Brain microvascular endothelial cell (primary cell): ENCODE data around the gene GMDS.

Experiments used
- DNase-seq: peaks from one replicate; pipeline ENCODE4 v3.0.0-alpha.2; 2020
- H3K27ac ChIP-seq: fragments of 250-450 bp; sonication (Bioruptor Pico); 2 replicates; pipeline ENCODE4 v1.5.1; 2020; ENCODE audit warnings: mild to moderate bottlenecking, moderate library complexity
- H3K27me3 ChIP-seq: fragments of 250-450 bp; sonication (Bioruptor Pico); replicated peaks from 2 replicates; pipeline ENCODE4 v1.5.1; 2020; ENCODE audit warnings: mild to moderate bottlenecking
- H3K36me3 ChIP-seq: fragments of 250-450 bp; sonication (Bioruptor Pico); replicated peaks from 2 replicates; pipeline ENCODE4 v1.5.1; 2020; ENCODE audit warnings: mild to moderate bottlenecking
- H3K4me3 ChIP-seq: 2 replicates; pipeline ENCODE4 v1.5.1; 2011; ENCODE audit warnings: low read depth, mild to moderate bottlenecking, control low read depth, low read length, moderate library complexity
- in situ Hi-C: cut with HindIII; loops from 2 replicates; pipeline ENCODE4 v1.10.0; 2017; ENCODE audit warnings: low sequenced_read_pairs, low pct_ligation_motif_present
- TF ChIP-seq, protein P1 (sequence below): IDR thresholded peaks from 2 replicates; pipeline ENCODE4 v1.5.1; 2011; ENCODE audit warnings: low read depth, mild to moderate bottlenecking, moderate library complexity, low read length, control low read depth, inconsistent platforms; ENCODE audit errors: missing control alignments

The GMDS gene

GRCh38 chr6:1801401-1801800, 444.0 kb downstream of the GMDS start:
- TF ChIP-seq, protein P1, sequence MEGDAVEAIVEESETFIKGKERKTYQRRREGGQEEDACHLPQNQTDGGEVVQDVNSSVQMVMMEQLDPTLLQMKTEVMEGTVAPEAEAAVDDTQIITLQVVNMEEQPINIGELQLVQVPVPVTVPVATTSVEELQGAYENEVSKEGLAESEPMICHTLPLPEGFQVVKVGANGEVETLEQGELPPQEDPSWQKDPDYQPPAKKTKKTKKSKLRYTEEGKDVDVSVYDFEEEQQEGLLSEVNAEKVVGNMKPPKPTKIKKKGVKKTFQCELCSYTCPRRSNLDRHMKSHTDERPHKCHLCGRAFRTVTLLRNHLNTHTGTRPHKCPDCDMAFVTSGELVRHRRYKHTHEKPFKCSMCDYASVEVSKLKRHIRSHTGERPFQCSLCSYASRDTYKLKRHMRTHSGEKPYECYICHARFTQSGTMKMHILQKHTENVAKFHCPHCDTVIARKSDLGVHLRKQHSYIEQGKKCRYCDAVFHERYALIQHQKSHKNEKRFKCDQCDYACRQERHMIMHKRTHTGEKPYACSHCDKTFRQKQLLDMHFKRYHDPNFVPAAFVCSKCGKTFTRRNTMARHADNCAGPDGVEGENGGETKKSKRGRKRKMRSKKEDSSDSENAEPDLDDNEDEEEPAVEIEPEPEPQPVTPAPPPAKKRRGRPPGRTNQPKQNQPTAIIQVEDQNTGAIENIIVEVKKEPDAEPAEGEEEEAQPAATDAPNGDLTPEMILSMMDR = no peak
- in situ Hi-C loops = no loop called here
- DNase-seq = no peak
- Histone ChIP-seq H3K4me3 (no peak overlapping the region), H3K27ac (no peak overlapping the region), H3K27me3 (no peaks in the 10 kb centered on the region), H3K36me3 (no peaks in the 10 kb centered on the region)

GRCh38 chr6:1800845-1801244, 444.6 kb downstream of the GMDS start:
- TF ChIP-seq, protein P1 = no peak
- Histone ChIP-seq H3K36me3 (no peaks in the 10 kb centered on the region), H3K27ac (no peak overlapping the region), H3K27me3 (no peaks in the 10 kb centered on the region), H3K4me3 (no peak overlapping the region)
- no peak for DNase-seq
- in situ Hi-C loops = no loop called here

DNA sequence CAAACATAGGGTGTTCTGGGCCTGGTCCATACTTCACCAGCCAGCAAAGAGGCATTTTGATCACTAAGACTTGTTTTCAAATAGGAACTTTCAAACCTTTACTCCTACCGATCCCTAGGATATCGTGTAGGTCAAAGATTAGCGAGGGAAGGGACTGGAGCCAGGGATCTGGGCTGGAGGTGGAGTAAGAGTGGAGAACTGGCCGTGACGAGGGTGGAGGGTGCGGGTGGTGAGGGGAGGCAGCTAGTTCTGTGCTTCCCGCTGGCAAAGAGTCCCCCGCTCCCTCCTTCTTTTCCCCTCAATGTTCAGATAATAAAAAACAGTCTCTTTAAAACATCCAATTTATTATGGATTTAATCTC, 446.5 kb downstream of the GMDS start:
- H3K27ac ChIP-seq = no peak overlapping the region
- in situ Hi-C loops = no loop called here
- TF ChIP-seq, protein P1 = no peak
- no peaks in the 10 kb centered on the region for H3K27me3 ChIP-seq
- no peaks in the 10 kb centered on the region for H3K36me3 ChIP-seq
- no peak for DNase-seq
- no peak overlapping the region for H3K4me3 ChIP-seq

- Histone ChIP-seq H3K4me3 (no peak overlapping the region), H3K36me3 (no peaks in the 10 kb centered on the region), H3K27ac (no peak overlapping the region), H3K27me3 (no peaks in the 10 kb centered on the region)
- TF ChIP-seq, protein P1 = no peak
- no peak for DNase-seq
- in situ Hi-C loops = no loop called here
Observed at GRCh38 chr6:1798303-1798964, 447.0 kb downstream of the GMDS start.

- DNase-seq = no peak
- H3K27me3 ChIP-seq = no peaks in the 10 kb centered on the region
- no peaks in the 10 kb centered on the region for H3K36me3 ChIP-seq
- in situ Hi-C loops = no loop called here
- TF ChIP-seq, protein P1 = no peak
- H3K27ac ChIP-seq = no peak overlapping the region
- H3K4me3 ChIP-seq = no peak overlapping the region
Observed at GRCh38 chr6:1797801-1798200, 447.6 kb downstream of the GMDS start.
